Hematopoietic multipotent progenitor cell (in vitro differentiated cells): ENCODE results near the gene CDK2. TPM values are rescaled to one million over a fixed set of nuclear protein-coding genes. Genes with fewer than 3 reads are reported as not detected.

Experiments
- DNase-seq, 3 donors: peaks; one replicate each; pipeline ENCODE4 v3.0.0-alpha.2; 2011 to 2015; ENCODE audit warnings: low read depth in 2 of 3, low spot score in 2 of 3
- total RNA-seq: library from RNA; depleted of rRNA; stranded (reverse); fragments of >200 nt; gene quantifications from one replicate; pipeline ENCODE4 v1.2.3, GENCODE V29; 2012

Gene CDK2
- total RNA-seq, 1 donor: 27.2 TPM

GRCh38 chr12:55935738-55936151, 30.9 kb upstream of the CDK2 start:
- DNase-seq: no peak

DNA sequence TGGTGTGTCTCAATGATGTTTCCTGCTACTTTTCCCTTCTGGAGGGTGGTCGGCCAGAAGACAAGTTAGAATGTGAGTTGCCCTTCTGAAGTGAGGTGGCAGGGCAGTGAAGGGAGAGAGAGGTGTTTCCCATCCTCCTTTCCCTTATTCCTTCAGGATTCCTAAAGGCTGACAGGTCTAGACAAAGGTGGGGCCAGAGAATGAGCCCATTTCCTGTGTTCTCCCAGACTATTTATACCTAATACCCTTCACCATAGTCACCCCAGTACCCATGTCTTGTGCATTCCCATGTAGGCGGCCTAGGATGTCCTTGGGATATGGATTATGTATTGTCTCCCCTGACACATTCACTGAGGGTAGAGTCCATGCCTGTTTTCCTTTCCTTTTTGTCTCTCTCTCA, 28.6 kb upstream of the CDK2 start:
- DNase-seq: no peak

DNA sequence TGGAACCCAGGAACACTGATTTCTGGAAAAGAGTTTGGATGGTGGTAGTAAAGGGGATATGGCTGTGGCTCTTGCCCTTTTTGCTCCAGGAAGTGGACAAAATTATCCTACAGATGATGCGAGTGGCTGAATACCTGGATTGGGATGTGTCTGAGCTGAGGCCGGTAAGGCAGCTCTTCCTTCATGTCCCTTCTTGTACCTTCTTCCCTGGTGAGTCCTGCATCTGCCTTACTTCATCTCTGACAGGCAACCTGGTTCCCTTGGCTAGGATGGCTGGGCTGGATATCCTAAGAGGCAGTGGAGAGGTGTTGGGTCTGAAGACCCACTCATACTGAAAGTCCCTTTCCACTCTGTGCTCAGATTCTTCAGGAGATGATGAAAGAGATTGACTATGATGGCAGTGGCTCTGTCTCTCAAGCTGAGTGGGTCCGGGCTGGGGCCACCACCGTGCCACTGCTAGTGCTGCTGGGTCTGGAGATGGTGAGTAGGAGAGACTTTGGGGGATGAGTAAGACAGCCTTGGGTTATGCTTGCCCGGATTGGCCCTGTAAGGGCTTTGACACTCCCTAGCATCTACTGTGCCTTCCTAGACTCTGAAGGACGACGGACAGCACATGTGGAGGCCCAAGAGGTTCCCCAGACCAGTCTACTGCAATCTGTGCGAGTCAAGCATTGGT, 27.7 kb upstream of the CDK2 start:
- DNase-seq: no peak

DNA sequence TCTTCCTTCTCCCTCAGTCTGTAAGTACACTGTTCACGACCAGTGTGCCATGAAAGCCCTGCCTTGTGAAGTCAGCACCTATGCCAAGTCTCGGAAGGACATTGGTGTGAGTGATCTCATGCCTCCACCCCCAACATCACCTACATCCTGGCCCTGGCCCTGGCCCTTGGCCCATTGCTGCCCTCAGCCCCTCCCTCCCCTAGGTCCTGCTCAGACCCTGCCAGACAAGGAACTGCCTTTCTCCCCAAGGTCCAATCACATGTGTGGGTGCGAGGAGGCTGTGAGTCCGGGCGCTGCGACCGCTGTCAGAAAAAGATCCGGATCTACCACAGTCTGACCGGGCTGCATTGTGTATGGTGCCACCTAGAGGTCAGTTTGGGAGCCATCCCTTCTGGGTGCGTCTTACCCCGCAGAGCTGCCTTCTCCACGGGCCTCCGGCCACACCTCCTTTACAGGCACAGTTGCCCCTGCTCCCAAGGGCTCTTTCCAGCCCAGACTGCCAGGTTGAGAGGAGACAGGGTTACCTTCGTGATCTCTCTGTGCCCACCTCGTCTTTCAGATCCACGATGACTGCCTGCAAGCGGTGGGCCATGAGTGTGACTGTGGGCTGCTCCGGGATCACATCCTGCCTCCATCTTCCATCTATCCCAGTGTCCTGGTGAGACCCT, 26.4 kb upstream of the CDK2 start:
- peak; percentile 67 to 88 (median 82) for DNase-seq

GRCh38 chr12:55942055-55942454, 24.6 kb upstream of the CDK2 start:
- no peak for DNase-seq

GRCh38 chr12:55942577-55943136, 24.0 kb upstream of the CDK2 start:
- no peak for DNase-seq

DNA sequence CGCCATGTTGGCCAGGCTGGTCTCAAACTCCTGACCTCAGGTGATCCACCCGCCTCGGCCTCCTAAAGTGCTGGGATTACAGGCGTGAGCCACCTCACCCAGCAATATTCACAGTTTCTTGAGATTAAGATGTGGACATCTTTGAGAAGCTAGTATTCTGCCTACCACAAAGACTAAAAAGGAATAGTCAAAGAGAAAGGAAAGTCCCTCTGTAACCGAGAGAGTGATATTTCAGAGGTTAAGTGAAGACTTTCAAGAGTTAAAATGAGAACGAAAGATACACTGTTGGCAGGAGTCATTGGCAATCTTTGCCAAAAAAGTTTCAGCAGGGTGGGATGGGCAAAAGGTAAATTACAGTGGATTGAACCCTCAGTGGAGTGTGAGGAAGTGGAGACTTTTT, 20.1 kb upstream of the CDK2 start:
- DNase-seq: no peak

- DNase-seq: no peak
Observed at GRCh38 chr12:55955344-55955743, 11.3 kb upstream of the CDK2 start.

- peak in 2 of 3 donors; percentile 50 to 61 for DNase-seq
Observed at GRCh38 chr12:55955800-55956508, 10.7 kb upstream of the CDK2 start.

- DNase-seq: no peak
Observed at GRCh38 chr12:55957106-55957859, 9.3 kb upstream of the CDK2 start.

DNA sequence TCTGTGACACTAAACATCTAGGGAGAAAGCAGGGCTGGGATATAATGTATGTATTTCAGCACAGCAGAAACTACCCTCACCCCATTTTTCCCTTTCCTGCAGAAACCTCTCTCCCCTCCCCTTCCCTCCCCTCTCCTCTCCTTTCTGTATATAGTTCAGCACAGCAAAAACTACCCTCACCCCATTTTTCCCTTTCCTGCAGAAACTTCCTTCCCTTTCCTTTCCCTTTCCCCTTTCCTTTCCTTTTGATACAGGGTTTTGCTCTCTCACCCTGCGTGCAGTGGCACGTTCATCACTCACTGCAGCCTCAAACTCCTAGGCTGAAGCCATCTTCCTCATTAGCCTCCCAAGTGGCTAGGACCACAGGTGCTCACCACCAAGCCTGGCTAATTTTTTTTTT, 2.9 kb upstream of the CDK2 start:
- no peak for DNase-seq

DNA sequence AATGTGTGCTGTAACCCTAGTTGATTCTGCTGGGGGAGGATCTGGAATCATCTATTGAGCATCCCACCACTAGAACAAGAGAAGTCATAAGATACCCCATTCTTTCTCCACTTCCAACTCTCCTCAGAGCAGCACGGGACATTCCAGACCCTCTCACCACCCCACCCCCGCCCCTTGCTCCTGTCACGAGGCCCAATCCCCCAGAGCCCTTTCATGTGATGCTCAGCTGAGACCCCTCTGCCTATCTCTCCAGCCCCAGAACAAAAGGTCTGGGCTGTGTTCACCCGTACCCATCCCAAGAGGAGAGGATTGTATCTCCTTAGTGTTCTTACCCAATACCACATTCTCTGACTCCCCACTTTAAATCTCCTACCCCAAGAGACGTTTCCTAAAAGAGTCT, 1.4 kb upstream of the CDK2 start:
- DNase-seq: no peak

GRCh38 chr12:55965941-55966407, 656 bp upstream of the CDK2 start, which contains the start of gene PMEL:
TSS of gene PMEL (minus strand) at chr12:55966042. CDS start at chr12:55966011, 31 bp downstream.
- DNase-seq: no peak

GRCh38 chr12:55969356-55969755, 2.7 kb downstream of the CDK2 start:
- no peak for DNase-seq

- no peak for DNase-seq
Observed at GRCh38 chr12:55970775-55971174, 4.1 kb downstream of the CDK2 start.

DNA sequence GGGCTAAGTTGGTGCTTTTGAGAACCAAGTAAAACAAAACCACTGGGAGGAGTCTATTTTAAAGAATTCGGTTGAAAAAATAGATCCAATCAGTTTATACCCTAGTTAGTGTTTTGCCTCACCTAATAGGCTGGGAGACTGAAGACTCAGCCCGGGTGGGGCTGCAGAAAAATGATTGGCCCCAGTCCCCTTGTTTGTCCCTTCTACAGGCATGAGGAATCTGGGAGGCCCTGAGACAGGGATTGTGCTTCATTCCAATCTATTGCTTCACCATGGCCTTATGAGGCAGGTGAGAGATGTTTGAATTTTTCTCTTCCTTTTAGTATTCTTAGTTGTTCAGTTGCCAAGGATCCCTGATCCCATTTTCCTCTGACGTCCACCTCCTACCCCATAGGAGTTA, 5.4 kb downstream of the CDK2 start:
- DNase-seq: no peak

GRCh38 chr12:55972456-55972855, 5.8 kb downstream of the CDK2 start:
- DNase-seq: peak in 1 of 3 donors; percentile 43

DNA sequence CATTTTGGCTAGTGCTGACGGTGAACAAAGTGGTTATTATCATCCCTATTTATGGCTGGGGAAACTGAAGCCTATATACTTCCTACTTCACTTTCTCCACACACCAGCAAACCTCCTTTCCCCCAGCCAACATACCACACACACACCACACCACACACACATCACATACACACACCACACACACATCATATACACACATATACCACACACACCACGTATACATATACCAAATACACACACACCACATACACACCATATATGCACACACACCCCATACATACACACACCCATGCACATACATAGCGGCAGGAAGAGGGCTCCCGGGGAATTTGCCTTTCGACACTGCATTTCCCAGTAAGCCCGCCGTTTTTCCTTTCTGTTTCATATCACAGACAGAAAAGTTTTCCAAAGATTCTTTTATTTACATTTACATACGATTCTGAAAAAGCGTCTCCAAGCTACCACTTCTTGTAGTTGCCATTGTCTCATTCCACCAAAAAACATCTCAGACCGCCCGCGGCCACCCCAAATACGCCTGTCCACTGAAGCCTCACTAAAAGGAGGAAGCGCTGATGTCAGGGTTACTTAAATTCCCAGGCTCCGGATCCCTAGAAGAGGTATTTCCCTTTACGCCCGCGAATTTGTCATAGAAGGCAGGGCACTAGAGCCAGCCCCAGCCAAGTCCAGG, 6.4 kb downstream of the CDK2 start:
- peak in 1 of 3 donors; percentile 36 for DNase-seq

DNA sequence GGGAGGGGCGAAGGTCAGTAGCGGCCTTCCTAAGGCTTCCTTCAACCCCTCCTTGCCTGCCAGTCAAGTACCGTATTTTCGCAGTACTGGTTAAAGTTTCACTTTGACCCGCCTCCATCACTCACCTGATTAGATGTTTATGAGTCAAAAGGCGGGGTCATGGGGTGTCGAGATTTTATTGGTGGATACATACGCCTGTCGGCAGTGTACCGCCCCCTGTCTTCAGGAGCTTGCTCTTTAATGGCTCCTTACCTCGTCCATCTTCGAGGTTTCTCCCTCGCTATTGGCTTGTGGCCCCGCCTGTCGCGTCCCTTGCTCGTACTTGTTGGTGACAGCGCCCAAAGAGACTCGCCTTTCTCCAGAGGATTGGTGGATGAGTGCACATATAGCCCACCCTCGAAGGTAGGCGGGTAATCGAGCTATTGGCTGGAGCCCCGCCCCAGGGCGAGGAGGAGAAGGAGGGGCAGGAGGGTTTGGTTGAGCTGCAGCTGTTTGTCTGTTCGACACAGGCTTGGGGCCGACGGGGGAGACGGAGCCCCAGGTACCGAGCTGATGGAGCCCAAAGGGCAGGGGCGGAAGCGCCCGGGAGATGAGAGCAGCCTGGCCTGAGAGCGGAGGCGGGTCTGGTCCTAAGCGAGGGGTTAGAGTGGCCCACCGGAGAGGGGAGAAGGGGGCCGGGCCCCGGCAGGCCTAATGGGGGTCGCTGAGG, 7.1 kb downstream of the CDK2 start, which contains the start of gene RAB5B:
TSS of gene RAB5B (plus strand) at position 480 of the 709 bp plus-strand sequence. CDS start 12,883 bp downstream, outside the sequence.
- peak; percentile 91 to 100 (median 100) for DNase-seq
